Kasumi-1 (cell line): ENCODE results near the gene ABTB2.

Experiments used
- DNase-seq, 2 experiments: peaks; one replicate each; lab custom pipeline; 2025; lab: John Stamatoyannopoulos, UW

The ABTB2 gene

DNA sequence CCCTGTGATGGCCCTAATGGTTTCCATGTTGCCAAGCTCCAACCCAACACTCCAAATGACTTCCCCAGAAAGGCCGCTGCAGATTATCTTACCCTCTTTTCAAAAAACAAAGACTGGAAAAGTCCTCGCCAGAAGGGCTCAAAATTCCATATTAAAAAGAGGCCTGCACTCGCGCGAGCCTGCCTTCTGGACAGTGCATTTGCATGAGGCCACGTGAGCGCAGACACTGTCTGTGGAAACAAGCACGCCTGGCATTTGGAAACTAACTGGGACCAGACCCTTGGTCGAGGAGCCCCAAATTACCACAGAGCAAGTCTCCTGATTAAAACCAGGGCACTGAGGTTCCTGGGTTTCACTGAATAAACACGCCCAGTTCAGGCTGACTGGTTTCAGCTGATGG is 42.9 kb downstream of the ABTB2 start:
- DNase-seq: no peak

DNA sequence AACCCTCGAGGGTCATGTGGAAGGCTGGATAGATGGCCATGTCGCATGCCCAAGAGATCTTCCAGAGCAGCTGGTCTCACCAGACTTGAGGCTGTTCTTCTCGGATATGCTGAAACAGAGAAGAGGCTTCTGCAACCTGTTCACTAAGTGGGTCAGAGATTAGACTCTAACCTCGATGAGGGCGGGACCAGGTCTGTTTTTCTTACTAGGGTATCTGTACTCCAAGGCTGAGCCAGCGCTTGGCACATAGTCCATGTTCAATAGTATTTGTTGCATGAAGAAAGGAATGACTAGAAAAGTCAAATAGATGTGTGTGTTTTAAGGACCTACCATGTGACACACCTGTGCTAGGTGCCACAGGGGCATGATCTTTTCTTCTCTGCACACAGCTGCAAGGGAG is 43.6 kb downstream of the ABTB2 start:
- DNase-seq: no peak

DNA sequence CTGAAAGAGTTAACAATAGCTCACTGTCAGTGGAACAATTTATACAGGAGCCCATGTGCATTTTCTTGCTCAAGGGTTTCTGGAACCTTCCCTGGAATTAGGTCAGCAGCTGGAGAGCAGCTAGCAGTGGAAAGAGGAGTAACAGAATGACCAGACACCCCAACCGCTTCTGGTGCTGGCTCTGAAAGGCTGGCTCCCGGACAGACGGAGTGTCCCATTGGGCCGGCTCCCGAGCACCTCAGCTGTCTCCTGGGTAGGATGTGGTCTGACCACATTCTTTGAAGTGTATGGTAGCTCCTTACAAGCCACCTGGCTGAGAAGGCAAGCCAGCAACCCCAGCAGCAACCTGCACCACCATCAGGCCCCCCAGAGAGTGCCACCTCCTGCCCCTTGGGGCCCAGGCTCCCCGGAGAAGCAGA is 44.7 kb downstream of the ABTB2 start:
- no peak for DNase-seq

DNA sequence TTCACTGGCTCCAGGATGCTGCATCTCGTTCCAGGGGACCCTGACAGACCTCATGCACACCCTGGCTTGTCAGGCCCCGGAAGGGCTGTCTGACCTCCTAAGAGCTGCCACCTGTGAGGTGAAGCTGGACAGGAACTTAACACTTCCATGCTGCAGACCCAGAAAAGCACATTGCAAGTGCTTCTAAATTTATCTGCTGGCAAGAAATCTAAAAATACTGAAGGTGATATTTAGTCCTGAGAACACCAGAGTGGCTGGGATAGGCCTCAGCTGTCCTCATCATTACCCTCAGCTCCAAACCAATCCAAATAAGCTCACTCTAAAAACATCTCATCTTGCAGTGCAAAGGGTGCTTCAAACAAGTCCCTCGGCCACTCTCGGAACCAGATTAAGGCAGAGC is 46.7 kb downstream of the ABTB2 start:
- no peak for DNase-seq

DNA sequence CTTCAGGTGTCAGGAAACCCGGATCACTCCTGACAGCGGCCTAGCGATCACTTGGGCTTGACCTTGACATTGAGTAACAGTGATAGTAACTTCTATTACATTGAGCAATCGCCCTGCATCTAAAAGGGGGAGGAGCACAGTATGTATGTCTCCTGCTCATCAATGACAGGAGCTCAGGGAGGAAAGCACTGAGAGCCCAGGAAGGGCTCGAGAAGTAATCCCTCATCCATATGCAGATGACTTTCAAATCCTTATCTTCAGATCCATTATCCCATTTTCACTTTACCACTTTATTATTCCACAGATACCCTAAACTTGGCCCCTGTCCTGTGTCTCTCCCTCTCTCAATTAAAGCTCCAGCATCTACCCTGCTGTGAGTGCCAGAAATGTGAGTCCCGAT is 47.8 kb downstream of the ABTB2 start:
- DNase-seq: no peak

DNA sequence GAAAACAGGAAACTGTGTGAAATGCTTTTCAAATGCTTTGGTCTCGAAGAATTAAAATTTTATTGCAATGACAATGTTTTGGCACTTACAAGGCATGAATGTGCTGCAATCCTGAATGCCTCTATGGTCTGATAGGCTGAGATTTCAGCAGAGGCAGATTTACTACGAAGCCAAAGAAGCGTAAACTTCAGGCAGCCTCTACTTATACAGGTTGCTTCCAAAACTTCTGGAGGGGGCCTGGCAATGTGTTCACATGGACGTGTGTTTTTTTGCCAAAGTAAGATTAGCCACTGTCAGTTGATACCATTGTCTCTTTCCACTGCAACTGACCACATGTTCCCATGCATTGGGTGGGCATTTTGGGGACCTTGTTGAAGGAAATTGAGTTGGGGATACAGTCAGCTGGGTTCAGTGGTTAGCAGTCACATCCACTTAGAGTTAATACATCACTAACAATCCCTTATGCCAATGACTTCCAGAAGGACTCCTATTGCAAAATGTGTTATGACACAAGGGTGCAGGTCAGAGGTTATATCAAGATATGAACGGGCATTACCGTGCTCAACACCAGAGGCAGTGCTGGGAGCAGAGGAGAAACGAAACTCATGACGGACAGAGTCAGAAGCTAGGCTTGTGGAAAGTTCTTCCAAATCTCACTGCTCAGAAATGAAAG is 48.8 kb downstream of the ABTB2 start:
- DNase-seq: no peak

DNA sequence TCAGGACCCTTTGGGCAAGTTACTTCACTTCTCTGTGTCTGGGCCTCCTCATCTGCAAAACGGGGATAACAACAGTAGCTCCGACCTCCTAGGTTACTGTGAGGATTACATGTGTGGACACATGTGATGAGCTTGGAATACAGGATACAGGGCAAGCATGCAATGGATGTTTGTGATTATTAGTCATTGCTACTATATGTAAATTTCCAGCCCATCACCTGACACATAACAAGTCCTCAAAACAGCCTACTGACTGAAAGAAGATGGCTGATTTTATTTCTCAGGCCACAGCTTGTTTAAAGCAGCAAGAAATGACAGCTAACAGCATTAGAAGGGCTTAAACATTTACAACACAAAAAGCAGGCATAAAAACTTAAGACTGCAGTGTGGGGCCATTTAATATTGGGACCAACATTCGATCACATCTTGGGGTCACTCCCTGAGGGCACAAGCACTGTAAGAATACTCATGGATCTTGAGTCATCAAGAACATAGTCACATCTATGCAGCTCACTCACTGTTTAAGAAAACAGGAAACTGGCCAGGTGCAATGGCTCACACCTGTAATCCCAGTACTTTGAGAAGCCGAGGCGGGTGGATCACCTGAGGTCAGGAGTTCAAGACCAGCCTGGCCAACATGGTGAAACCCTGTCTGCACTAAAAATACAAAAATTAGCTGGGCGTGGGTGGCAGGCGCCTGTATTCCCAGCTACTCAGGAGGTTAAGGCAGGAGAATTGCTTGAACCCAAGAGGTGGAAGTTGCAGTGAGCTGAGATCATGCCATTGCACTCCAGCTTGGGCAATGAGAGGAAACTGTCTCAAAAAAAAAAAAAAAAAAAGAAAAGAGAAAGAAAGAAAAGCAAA is 49.5 kb downstream of the ABTB2 start:
- DNase-seq: no peak

DNA sequence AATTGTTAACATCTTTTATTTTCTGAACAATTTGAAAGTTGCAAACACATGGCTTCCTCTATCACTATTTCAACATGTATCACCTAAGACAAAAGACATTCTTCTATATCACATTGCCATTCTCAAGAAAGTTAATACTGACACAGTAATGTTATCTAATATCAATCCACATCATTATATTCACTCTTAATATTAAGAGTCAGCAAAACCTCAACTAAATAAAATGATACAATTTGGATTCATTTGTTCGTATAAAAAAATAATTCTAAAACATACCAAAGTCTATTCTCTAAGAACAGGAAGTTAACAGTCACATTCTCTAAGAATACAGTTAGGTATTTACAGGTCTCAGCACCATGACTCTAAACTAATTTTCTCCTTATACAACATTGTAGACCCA is 52.0 kb downstream of the ABTB2 start:
- no peak for DNase-seq

DNA sequence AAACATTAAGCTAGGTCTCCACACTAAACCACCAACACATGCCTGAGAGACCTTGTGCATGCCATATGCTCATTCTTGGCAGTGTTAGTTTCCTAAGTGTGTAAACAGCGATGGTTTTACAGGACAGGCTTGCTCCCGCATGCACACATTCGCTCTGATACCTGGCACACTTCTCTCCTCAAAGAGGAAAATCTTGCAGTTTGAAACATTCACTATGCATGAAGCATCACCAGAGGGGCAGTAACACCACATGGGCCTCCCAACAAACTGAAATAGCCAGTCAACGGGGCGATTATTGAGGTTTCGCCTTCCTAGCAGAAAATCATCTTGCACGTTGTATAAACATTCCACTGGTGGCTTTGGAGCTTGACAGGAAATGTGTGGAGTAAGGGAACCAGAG is 52.6 kb downstream of the ABTB2 start:
- DNase-seq: no peak

DNA sequence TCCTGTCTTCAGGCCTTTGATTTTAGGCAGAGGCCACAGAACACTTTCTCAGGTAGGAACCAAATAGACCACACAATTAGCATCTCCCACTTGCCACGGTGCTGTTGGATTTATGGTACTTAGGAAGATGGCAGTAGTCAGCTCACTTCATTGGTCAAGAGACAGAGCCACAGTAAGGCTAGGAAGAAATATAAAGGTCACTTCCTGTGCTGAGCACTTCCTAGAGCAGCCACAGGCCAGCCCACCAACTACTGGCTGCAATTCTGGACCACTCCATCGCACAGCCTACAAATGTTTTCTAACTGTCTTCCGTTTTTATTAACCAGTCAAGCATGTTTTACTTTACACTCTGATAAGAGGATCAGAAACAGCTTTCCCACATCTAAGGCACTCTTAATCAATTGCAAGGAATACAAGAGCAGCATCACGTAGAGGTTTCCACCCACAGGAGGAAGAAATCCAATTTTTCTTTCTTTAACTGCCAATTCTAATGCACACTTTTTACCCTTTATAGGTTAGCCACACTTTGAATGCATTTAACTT is 54.7 kb downstream of the ABTB2 start:
- no peak for DNase-seq

DNA sequence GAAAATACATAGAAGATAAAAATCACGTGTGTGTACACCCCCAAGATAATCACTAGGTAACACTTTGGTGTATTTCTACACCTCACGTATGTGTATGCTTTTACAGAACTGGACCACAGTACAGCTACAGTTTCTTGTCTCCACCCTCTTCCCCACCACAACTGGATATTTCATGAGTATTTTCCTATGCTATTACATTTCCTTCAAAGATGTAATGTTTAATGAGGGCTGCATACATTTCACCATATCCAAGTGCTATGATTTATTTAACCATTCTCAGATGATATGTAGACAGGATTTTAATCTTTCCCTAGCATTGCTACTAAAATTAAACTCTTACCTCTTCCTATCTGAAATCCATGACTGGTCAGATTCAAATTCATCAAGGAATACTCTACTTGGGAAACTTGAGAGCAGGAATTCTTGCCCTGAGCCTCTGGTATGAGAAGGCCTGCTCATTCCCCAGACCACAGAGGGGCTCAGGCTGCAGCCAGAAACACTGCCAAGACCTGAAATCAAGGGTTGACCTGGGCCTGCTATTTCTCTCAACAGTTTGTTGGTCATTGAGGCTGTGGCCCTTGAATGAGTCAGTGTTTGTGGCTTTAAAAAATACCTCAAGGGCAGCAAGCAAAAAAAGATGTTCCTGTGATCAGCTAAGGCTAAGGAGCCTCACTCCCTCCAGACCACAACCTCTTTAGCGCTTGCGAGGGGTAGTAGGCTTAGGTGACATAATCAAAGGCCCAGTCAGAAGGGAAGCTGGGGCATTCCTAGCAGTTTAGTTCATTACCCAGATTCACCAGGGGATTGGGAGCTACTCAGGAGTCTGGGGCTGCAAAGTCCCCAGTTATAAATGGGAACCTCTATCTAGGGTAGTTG is 55.5 kb downstream of the ABTB2 start:
- peak; percentile 25 to 26 for DNase-seq

DNA sequence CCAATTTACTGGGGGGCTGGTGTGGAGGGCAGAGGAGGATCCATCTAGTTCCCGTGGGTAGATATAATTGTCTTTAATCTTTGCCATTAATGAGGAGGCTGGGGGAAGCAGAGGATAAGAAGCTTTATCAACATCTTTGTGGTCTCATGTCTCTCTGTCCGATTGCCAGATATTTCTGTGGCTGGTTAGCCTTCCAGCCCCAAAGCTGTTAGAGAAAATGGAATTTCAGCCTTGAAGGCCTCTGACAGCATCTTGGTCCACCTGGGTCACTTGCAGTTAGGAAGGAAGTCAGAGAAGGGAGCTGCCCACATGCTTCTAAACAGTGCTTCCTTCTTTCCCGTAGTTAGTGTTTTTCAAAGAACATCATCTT is 56.9 kb downstream of the ABTB2 start:
- DNase-seq: peak; percentile 17 to 22

DNA sequence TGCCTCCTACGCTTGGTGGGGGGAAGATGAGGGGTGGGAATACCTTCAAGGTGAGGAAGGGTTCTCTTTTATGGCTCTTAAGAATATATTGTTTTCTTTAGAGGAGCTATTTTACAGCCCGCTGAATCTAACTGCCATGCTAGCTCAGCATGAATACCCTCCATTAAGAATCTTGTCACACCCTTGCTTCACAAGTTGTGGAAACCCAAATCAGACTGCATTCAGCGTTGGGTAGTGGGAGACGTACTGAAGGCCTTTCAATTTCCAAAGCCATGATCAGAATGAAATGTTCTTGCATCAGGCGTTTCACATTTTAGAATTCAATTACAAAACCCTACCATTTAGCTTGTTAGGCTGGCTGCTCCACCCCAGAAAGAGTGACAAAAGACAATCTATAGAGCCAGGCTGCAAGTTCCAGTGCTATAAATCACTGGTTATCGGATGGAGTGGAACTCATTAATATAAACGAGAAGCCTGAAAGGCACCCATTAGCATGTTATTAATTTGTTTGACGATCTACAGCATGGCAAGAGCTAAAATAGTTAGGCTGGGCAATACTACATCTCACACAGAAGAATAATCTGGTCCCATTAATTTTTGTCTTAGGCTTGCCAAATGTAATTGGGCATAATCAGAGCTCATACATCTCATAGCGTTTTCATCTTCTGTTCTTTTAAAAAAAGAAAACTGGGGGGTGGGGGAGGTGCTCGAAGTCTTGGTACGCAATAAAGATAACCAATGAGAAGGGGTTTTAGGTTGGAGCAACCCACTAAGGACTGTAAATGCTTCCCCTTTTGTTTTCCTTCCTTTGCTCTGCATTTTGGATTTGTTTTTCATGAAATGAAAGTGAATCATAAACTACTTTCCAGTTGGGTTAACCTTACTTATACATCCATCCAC is 57.5 kb downstream of the ABTB2 start:
- peak; percentile 17 to 26 for DNase-seq

DNA sequence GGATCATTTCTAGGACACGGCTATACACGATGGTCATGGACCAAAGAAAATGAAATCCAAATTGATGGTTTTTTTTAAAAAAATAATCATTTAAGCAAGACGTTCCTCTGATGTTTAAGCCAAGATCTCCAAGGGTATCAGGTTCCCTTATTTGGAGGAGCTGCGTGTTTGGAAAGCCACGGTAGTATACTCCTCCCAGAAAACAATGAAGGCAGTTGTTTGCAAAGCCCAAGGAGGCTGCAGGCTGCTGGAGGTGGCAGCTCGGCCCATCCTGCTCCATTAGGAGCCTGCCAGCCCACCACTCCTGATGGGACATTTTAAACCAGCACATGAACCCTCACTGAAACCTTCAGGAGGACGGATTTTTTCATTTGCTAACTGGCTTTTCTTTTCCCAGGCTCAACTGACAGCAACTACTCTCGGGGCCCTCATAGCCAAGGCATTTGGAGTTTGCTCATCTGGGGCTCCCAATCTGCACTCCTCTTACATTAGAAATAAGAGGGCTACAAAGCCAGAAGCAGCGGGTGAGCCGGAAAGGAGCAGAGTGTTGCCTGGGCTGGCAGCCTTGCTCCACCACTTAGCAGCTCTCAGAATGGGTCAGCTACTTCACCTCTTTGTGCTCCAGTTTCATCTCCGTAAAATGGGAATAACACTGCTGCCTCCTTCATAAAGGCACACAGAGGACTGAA is 58.4 kb downstream of the ABTB2 start:
- DNase-seq: no peak

DNA sequence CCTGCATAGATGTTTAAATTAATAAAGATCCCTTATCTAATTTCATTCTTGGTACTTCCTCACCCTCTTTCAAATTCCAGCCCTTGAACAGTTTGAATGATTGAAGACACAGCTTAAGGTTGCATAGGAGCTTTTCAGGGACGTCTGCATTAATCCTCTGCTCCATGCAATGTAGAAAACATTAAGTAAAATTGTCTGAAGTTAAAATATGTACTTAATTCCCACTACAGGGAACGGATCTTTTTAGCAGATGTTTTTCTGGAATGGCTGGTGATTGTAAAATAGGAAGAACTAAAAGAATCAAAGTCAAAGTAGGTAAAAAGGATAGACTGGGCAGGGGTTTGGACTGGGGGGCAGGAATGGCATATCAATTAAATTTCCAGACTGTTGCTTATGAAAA is 58.9 kb downstream of the ABTB2 start:
- DNase-seq: no peak

DNA sequence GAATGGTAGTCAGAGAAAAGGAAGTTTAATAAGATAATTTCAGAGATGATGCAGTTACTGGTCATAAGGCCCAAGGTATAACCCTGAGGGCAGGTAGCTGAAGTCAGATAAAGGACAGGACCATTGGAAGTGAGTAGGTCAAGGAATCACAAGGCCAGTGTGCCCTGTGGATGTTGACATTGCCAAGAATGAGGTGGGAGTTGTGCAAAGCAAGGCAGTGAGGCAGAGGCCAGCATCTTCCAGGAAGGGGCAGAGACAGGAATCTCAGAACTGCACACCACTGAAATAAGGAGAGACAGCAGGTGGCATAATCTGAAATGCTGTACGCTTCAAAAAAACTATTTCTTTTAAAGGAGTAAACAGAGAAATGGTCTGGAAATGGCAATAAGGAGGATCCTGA is 61.4 kb downstream of the ABTB2 start:
- no peak for DNase-seq

DNA sequence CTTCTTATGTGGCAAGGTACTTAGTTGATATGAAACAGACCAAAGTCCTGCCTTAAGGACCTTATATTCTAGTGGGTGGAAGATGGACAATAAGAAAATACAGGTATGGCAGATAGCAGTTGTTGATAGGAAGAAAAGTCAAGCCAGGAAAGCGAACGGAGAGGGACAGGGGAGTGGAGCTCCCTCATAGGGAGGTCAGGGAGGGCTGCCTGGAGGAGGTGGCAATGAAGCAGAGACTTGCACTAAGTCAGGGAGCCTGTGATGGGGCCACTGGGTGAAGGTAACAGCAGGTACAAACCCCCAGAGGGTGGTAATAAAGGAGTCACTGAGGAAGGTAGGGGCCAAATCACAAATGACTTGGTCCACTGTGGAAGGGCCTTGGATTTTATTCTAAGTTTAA is 65.3 kb downstream of the ABTB2 start:
- no peak for DNase-seq

DNA sequence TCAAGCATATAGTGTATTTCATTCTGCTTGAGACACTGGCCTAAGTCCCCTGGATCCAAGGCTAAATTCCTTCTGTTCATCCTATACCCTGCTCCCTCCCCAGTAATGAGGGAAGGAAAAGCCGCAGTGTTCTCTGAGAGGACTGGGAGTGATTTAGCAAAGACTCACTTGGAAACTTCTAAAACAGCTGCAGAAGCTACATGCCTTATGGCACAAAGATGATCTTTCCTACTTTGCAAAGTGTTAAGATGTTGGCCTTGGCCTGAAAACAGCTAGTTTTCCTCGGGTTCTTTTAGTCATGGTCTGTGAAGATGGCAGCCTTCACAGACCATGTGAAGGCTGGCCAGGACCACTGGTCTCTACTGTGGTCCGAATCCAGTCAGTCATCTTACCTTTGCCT is 65.7 kb downstream of the ABTB2 start:
- no peak for DNase-seq

DNA sequence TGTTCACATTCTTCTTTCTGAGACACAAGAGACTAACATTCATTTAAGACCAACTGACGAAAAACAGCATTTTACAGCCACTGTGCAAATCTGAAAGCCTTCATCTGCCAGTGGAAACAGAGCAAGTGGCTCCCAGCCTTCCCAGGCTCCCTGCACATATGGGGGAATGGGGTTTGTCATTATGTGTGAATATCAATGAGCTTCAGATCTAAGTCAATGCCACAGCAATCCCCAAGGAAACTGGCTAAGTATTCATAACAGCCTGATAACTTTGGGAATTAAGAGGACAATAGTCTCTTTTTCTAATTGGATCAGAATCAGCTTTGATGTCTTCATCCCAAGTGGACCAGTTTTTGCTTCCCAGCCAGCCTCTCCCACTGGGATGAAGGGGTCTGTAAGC is 66.9 kb downstream of the ABTB2 start:
- no peak for DNase-seq

DNA sequence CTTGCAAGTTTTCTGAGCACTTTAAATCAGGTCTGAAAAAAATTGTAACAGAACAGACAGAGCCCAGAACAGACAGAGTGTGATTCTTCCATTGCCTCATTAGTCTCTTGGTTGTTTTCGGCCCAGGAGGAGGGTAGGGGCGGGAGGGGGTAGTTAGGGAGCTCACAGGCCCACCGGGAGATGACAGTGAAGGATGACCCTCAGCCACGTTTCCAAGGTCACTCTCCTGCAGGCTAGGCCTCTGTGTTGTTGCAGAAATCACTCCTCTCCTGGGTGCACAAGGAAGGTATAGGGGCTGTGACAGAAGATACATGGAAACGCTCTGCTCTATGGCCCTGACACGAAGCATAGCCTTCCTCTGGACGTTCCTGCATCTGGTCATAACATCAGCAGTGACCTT is 69.3 kb downstream of the ABTB2 start:
- DNase-seq: no peak
